Activated CD4-positive, alpha-beta memory T cell treated with anti-CD3 and anti-CD28 coated beads for 36 hours (primary cell): ENCODE results near the gene RNF14. TPM values are rescaled to one million over a fixed set of nuclear protein-coding genes. Genes with fewer than 3 reads are reported as not detected.

Source experiments
- CTCF ChIA-PET: fragments of 350-600 bp; sonication (Branson Sonifier 250); formaldehyde crosslinking; loops from one replicate; lab custom pipeline; 2021; ENCODE audit warnings: antibody characterized with exemption, inconsistent platforms; lab: Charles Lee
- POLR2A ChIA-PET: fragments of 350-600 bp; sonication (Branson Sonifier 250); formaldehyde crosslinking; loops from one replicate; lab custom pipeline; 2021; ENCODE audit warnings: antibody characterized with exemption; lab: Charles Lee
- DNase-seq: peaks from one replicate; pipeline ENCODE4 v3.0.0-alpha.2; 2020
- H3K27ac Mint-ChIP-seq: one replicate; pipeline ENCODE4 v1.8.0; 2021; ENCODE audit warnings: mixed read lengths
- H3K27me3 Mint-ChIP-seq: one replicate; pipeline ENCODE4 v1.8.0; 2021; ENCODE audit warnings: mixed read lengths
- H3K36me3 Mint-ChIP-seq: one replicate; pipeline ENCODE4 v1.8.0; 2021; ENCODE audit warnings: mixed read lengths
- H3K4me1 Mint-ChIP-seq: one replicate; pipeline ENCODE4 v1.8.0; 2021; ENCODE audit warnings: low read depth, mixed read lengths
- H3K4me3 Mint-ChIP-seq: one replicate; pipeline ENCODE4 v1.8.0; 2021; ENCODE audit warnings: mild to moderate bottlenecking, mixed read lengths
- H3K9me3 Mint-ChIP-seq: one replicate; pipeline ENCODE4 v1.8.0; 2021; ENCODE audit warnings: mixed read lengths
- intact Hi-C: fragments of 100-400 bp; cut with micrococcal nuclease; formaldehyde crosslinking; loops from one replicate; pipeline ENCODE4 v1.15.1; 2023
- total RNA-seq, 2 experiments: library from RNA; stranded (reverse); gene quantifications; one replicate each; pipeline ENCODE4 v1.2.3, GENCODE V29; 2021

Gene RNF14
- total RNA-seq, 2 experiments from 2014 or later, result 34.6 to 39.5 TPM

DNA sequence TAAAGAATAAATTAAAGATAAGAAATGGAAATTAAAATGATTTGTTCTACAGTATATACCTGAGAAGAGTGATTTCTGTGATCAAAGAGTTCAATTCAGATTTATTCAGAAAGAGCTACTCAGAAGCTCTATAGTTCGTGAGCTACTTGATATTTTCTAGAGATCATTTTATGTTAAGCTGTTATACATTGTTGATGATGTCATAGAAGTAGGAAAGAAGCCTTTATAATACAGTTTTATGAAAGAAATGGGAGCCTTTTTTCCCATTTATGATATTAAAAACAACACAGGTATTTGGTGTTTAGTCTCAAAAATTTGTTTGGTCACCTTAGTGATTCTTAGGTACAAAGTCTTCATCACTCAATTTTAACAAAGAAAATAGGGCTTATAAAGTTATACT is 20.8 kb downstream of the RNF14 start:
- Mint-ChIP-seq H3K27me3 (no peaks in the 10 kb centered on the region), H3K4me3 (no peak overlapping the region), H3K36me3 (peaks cover 33% of the 10 kb centered on the region), H3K27ac (no peak overlapping the region), H3K9me3 (no peaks in the 10 kb centered on the region), H3K4me1 (no peaks in the 10 kb centered on the region)
- intact Hi-C loops, result loop anchor here (5.0 kb wide), 1 partner anchor 558 kb away; no protein-coding TSS in a partner anchor
- CTCF ChIA-PET, result interaction anchor here (0.6 to 10.8 kb wide), 14 partner anchors 12 to 465 kb away, joined by 3 to 178 read pairs (median 8); partner anchors contain the start of genes GNPDA1 and RNF14
- DNase-seq, result no peak
- POLR2A ChIA-PET, result interaction anchor here (0.6 to 0.7 kb wide), 2 partner anchors 120 to 306 kb away, joined by 3 to 4 read pairs; no protein-coding TSS in a partner anchor

DNA sequence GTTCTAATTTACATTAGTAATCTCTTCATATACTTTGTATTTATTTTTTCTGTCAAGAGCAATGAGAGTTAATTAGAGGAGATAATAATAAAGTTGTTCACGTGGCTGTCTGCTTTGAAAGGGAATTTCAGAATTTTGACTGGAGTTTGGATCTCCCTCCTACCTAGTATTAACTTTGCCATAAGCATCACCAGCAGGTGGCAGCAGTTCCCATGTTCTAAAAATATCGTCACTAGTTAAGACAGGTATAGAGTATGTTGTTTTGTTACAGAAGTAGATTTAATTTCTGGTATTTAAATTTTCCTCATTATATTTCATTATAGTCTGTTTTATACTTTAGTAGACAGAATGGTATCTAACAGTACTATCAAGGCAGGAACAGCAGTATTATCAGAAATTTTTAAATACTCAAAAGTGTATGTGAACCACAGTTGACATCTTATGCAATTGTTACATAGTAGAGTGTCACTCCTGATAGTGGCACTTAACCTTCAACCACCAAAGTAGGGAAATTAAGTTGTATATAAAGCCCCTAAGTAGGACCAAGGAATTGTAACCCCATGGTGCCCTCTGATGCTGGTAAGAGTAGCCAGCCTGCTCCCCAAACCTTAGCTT is 23.6 kb downstream of the RNF14 start:
- no peak overlapping the region for H3K27ac Mint-ChIP-seq
- H3K4me1 Mint-ChIP-seq, result no peaks in the 10 kb centered on the region
- peaks cover 25% of the 10 kb centered on the region for H3K36me3 Mint-ChIP-seq
- H3K9me3 Mint-ChIP-seq, result no peaks in the 10 kb centered on the region
- CTCF ChIA-PET, result interaction anchor here (0.6 to 10.8 kb wide), 15 partner anchors 11 to 301 kb away, joined by 3 to 178 read pairs (median 8); partner anchors contain the start of genes GNPDA1 and RNF14
- no peaks in the 10 kb centered on the region for H3K27me3 Mint-ChIP-seq
- peak; percentile 84 for DNase-seq
- no peak overlapping the region for H3K4me3 Mint-ChIP-seq
- intact Hi-C loops, result loop anchor here (1.0 to 5.0 kb wide), 3 partner anchors 23 to 555 kb away; no protein-coding TSS in a partner anchor
- POLR2A ChIA-PET, result no interaction called here

DNA sequence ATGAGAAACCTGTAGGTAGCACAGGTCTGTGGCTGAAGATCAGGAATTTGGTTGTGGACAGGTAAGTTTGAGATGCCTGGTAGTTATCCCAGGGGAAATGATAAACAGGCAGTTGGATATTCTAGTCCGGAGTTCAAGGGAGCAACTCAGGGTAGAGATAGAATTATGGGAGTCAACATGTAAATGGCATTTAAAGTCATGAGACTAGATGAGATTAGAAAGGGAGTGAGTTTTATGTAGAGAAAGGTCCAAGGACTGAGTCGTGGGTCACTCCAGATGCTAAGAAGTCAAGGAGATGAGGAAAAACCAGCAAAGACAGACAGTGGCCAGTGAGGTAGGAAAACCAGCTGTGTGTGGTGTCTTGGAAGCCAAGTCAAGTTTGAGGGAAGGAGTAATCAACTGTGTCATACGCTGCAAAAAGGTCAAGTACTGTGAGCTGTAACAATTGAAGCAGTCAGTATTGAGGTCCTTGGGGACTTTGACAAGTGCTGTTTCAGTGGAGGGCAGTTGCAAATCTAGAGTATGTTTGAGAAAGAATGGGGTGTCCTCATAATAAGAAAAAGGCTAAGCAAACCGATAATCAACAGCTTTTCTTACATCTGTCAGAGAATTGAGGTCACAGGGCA is 25.7 kb downstream of the RNF14 start:
- peaks cover 19% of the 10 kb centered on the region for H3K36me3 Mint-ChIP-seq
- H3K27ac Mint-ChIP-seq, result no peak overlapping the region
- DNase-seq, result no peak
- ChIA-PET POLR2A (no interaction called here), CTCF (interaction anchor here (0.8 to 10.8 kb wide), 3 partner anchors 17 to 151 kb away, joined by 3 to 178 read pairs (median 4); no protein-coding TSS in a partner anchor)
- no peaks in the 10 kb centered on the region for H3K9me3 Mint-ChIP-seq
- H3K27me3 Mint-ChIP-seq, result no peaks in the 10 kb centered on the region
- no peaks in the 10 kb centered on the region for H3K4me1 Mint-ChIP-seq
- no peak overlapping the region for H3K4me3 Mint-ChIP-seq
- intact Hi-C loops, result loop anchor here (5.0 kb wide), 1 partner anchor 553 kb away; no protein-coding TSS in a partner anchor

DNA sequence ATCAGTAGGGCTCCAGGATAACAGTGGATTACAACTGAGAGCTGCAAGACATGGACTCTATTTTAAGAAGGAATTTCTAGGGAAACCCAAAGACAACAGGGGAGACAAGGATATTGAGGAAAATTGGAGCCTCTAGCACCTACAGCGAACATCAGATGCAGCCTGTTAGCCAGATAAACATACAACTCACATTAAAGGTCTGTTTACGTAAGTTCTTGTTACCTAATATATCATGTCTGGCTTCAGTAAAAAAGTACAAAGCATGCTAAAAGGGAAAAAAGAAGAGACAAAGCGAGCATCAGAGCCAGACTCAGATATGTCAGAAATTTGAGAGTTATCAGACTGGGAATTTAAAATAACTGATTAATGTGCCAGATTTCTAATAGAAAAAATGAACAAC is 26.8 kb downstream of the RNF14 start:
- no peaks in the 10 kb centered on the region for H3K9me3 Mint-ChIP-seq
- POLR2A ChIA-PET, result no interaction called here
- no peaks in the 10 kb centered on the region for H3K27me3 Mint-ChIP-seq
- no peak overlapping the region for H3K4me3 Mint-ChIP-seq
- CTCF ChIA-PET, result interaction anchor here (1.2 to 10.8 kb wide), 2 partner anchors 19 to 150 kb away, joined by 3 to 178 read pairs; no protein-coding TSS in a partner anchor
- intact Hi-C loops, result no loop called here
- H3K27ac Mint-ChIP-seq, result no peak overlapping the region
- H3K4me1 Mint-ChIP-seq, result peaks cover 4% of the 10 kb centered on the region
- peaks cover 24% of the 10 kb centered on the region for H3K36me3 Mint-ChIP-seq
- DNase-seq, result no peak

GRCh38 chr5:141997358-141997960 is 28.6 kb downstream of the RNF14 start:
- Mint-ChIP-seq H3K4me1 (peaks cover 10% of the 10 kb centered on the region), H3K27ac (no peak overlapping the region), H3K9me3 (no peaks in the 10 kb centered on the region), H3K27me3 (no peaks in the 10 kb centered on the region), H3K36me3 (peaks cover 32% of the 10 kb centered on the region), H3K4me3 (no peak overlapping the region)
- DNase-seq, result no peak
- ChIA-PET CTCF (interaction anchor here (0.6 to 10.8 kb wide), 2 partner anchors 15 to 148 kb away, joined by 4 to 178 read pairs; no protein-coding TSS in a partner anchor), POLR2A (no interaction called here)
- intact Hi-C loops, result no loop called here

- CTCF ChIA-PET, result interaction anchor here (0.7 to 2.9 kb wide), 9 partner anchors 9 to 308 kb away, joined by 3 to 29 read pairs (median 5); partner anchors contain the start of gene NDFIP1
- Mint-ChIP-seq H3K27ac (peak overlapping the region; percentile 84), H3K4me1 (peaks cover 14% of the 10 kb centered on the region), H3K27me3 (no peaks in the 10 kb centered on the region), H3K9me3 (no peaks in the 10 kb centered on the region), H3K36me3 (peaks cover 37% of the 10 kb centered on the region), H3K4me3 (no peak overlapping the region)
- intact Hi-C loops, result loop anchor here (2.0 to 10.0 kb wide), 2 partner anchors 15 to 615 kb away; no protein-coding TSS in a partner anchor
- no peak for DNase-seq
- POLR2A ChIA-PET, result interaction anchor here (1.3 kb wide), 1 partner anchor 31 kb away, joined by 3 read pairs; no protein-coding TSS in a partner anchor
Measured at GRCh38 chr5:142000173-142000572, 31.3 kb downstream of the RNF14 start.

- peak overlapping the region; percentile 84 for H3K27ac Mint-ChIP-seq
- H3K9me3 Mint-ChIP-seq, result no peaks in the 10 kb centered on the region
- peaks cover 44% of the 10 kb centered on the region for H3K36me3 Mint-ChIP-seq
- ChIA-PET CTCF (interaction anchor here (0.7 to 2.9 kb wide), 10 partner anchors 10 to 432 kb away, joined by 3 to 29 read pairs (median 4); partner anchors contain the start of gene NDFIP1), POLR2A (interaction anchor here (0.9 to 1.3 kb wide), 2 partner anchors 32 to 364 kb away, joined by 3 read pairs; partner anchors contain the start of genes HDAC3 and RELL2)
- H3K4me1 Mint-ChIP-seq, result peaks cover 21% of the 10 kb centered on the region
- peak; percentile 43 for DNase-seq
- intact Hi-C loops, result loop anchor here (2.0 to 10.0 kb wide), 2 partner anchors 14 to 614 kb away; no protein-coding TSS in a partner anchor
- H3K4me3 Mint-ChIP-seq, result no peak overlapping the region
- no peaks in the 10 kb centered on the region for H3K27me3 Mint-ChIP-seq
Measured at GRCh38 chr5:142000704-142001484, 32.0 kb downstream of the RNF14 start.

DNA sequence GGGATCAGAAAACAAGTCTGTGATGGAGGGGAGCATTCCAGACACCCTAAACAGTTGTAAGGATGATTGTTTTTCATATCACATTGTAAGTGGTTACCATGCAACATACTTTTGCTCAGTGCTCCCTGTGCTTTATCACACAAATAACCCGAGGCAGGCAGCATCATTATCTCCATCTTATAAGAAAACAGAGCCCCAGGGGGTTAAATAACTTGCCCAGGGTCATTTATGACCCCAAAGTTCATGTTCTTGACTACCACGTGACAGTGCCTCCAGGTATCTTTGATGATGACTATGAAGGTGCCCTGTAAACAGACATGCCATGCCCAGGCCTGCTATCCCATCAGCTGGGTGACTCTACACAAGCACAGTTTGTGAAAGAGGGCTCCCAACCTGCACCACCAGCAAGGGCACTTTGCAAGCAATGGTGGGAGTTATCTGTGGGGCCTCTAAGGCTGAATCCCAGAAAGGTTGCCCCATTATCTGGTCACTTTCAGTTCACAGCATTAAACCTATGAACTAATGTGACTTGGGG is 34.4 kb downstream of the RNF14 start:
- Mint-ChIP-seq H3K36me3 (peaks cover 66% of the 10 kb centered on the region), H3K4me3 (no peak overlapping the region), H3K27me3 (no peaks in the 10 kb centered on the region), H3K9me3 (no peaks in the 10 kb centered on the region), H3K4me1 (peaks cover 43% of the 10 kb centered on the region), H3K27ac (no peak overlapping the region)
- POLR2A ChIA-PET, result no interaction called here
- no peak for DNase-seq
- intact Hi-C loops, result loop anchor here (10.0 kb wide), 1 partner anchor 611 kb away; no protein-coding TSS in a partner anchor
- CTCF ChIA-PET, result interaction anchor here (1.0 to 1.6 kb wide), 4 partner anchors 10 to 142 kb away, joined by 3 to 7 read pairs (median 4); no protein-coding TSS in a partner anchor

- intact Hi-C loops, result loop anchor here (1.0 to 10.0 kb wide), 4 partner anchors 9 to 608 kb away; partner anchors contain the start of gene NDFIP1
- ChIA-PET POLR2A (interaction anchor here (0.6 to 1.5 kb wide), 7 partner anchors 9 to 112 kb away, joined by 3 to 14 read pairs (median 4); partner anchors contain the start of genes DELE1 and NDFIP1), CTCF (interaction anchor here (0.6 to 15.1 kb wide), 10 partner anchors 9 to 138 kb away, joined by 3 to 197 read pairs (median 5); no protein-coding TSS in a partner anchor)
- peaks cover 45% of the 10 kb centered on the region for H3K4me1 Mint-ChIP-seq
- H3K27ac Mint-ChIP-seq, result peak overlapping the region; percentile 96
- H3K27me3 Mint-ChIP-seq, result no peaks in the 10 kb centered on the region
- H3K9me3 Mint-ChIP-seq, result no peaks in the 10 kb centered on the region
- DNase-seq, result peak; percentile 58
- H3K36me3 Mint-ChIP-seq, result peaks cover 72% of the 10 kb centered on the region
- H3K4me3 Mint-ChIP-seq, result peak overlapping the region; percentile 36
Measured at GRCh38 chr5:142006363-142007236, 37.7 kb downstream of the RNF14 start.

GRCh38 chr5:142007237-142007544 is 38.3 kb downstream of the RNF14 start:
- no peaks in the 10 kb centered on the region for H3K9me3 Mint-ChIP-seq
- H3K27ac Mint-ChIP-seq, result peak overlapping the region; percentile 96
- ChIA-PET POLR2A (interaction anchor here (0.6 to 1.5 kb wide), 7 partner anchors 8 to 111 kb away, joined by 3 to 14 read pairs (median 4); partner anchors contain the start of genes DELE1 and NDFIP1), CTCF (interaction anchor here (0.6 to 15.1 kb wide), 11 partner anchors 9 to 315 kb away, joined by 3 to 197 read pairs (median 5); no protein-coding TSS in a partner anchor)
- H3K4me1 Mint-ChIP-seq, result peaks cover 51% of the 10 kb centered on the region
- H3K4me3 Mint-ChIP-seq, result peak overlapping the region; percentile 36
- no peaks in the 10 kb centered on the region for H3K27me3 Mint-ChIP-seq
- H3K36me3 Mint-ChIP-seq, result peaks cover 69% of the 10 kb centered on the region
- DNase-seq, result no peak
- intact Hi-C loops, result loop anchor here (1.0 to 10.0 kb wide), 4 partner anchors 8 to 608 kb away; partner anchors contain the start of gene NDFIP1
